Hematopoietic multipotent progenitor cell treated with erythropoietin and hydrocortisone succinate and interleukin-3 and kit ligand, for 15 days (in vitro differentiated cells): ENCODE data around the gene IGSF10.

Experiments
- DNase-seq: peaks from one replicate; pipeline ENCODE4 v3.0.0-alpha.2; 2015; ENCODE audit warnings: low spot score

The IGSF10 gene

GRCh38 chr3:151462991-151463390 is 2.1 kb upstream of the IGSF10 start:
- no peak for DNase-seq

- DNase-seq = no peak
Measured at GRCh38 chr3:151462278-151462780, 1.5 kb upstream of the IGSF10 start.

- DNase-seq = no peak
Measured at GRCh38 chr3:151460228-151460627, 633 bp downstream of the IGSF10 start.

- DNase-seq = no peak
Measured at GRCh38 chr3:151459358-151459757, 1.5 kb downstream of the IGSF10 start.

GRCh38 chr3:151456065-151456464 is 4.8 kb downstream of the IGSF10 start:
- DNase-seq = no peak

- no peak for DNase-seq
Measured at GRCh38 chr3:151452841-151453240, 8.0 kb downstream of the IGSF10 start.

- DNase-seq = no peak
Measured at GRCh38 chr3:151452368-151452767, 8.5 kb downstream of the IGSF10 start.

GRCh38 chr3:151446002-151446340 is 14.9 kb downstream of the IGSF10 start:
- no peak for DNase-seq

- no peak for DNase-seq
Measured at GRCh38 chr3:151445273-151446001, 15.4 kb downstream of the IGSF10 start.

- DNase-seq = no peak
Measured at GRCh38 chr3:151443583-151443982, 17.3 kb downstream of the IGSF10 start.

- DNase-seq = no peak
Measured at GRCh38 chr3:151440940-151441339, 19.9 kb downstream of the IGSF10 start.

- DNase-seq = peak; percentile 20
Measured at GRCh38 chr3:151439652-151440125, 21.2 kb downstream of the IGSF10 start.

- no peak for DNase-seq
Measured at GRCh38 chr3:151437906-151438305, 23.0 kb downstream of the IGSF10 start.

- no peak for DNase-seq
Measured at GRCh38 chr3:151436675-151437446, 24.0 kb downstream of the IGSF10 start.

GRCh38 chr3:151434151-151434890 is 26.5 kb downstream of the IGSF10 start:
- DNase-seq = no peak

GRCh38 chr3:151432616-151433372 is 28.1 kb downstream of the IGSF10 start:
- no peak for DNase-seq

- DNase-seq = no peak
Measured at GRCh38 chr3:151431940-151432339, 28.9 kb downstream of the IGSF10 start.

GRCh38 chr3:151430821-151431484 is 29.9 kb downstream of the IGSF10 start:
- no peak for DNase-seq

GRCh38 chr3:151428386-151428785 is 32.5 kb downstream of the IGSF10 start:
- no peak for DNase-seq

GRCh38 chr3:151426341-151426657 is 34.6 kb downstream of the IGSF10 start:
- no peak for DNase-seq

- DNase-seq = no peak
Measured at GRCh38 chr3:151425627-151426340, 35.1 kb downstream of the IGSF10 start.
